ENCODE data around the gene GORASP1.

DNA sequence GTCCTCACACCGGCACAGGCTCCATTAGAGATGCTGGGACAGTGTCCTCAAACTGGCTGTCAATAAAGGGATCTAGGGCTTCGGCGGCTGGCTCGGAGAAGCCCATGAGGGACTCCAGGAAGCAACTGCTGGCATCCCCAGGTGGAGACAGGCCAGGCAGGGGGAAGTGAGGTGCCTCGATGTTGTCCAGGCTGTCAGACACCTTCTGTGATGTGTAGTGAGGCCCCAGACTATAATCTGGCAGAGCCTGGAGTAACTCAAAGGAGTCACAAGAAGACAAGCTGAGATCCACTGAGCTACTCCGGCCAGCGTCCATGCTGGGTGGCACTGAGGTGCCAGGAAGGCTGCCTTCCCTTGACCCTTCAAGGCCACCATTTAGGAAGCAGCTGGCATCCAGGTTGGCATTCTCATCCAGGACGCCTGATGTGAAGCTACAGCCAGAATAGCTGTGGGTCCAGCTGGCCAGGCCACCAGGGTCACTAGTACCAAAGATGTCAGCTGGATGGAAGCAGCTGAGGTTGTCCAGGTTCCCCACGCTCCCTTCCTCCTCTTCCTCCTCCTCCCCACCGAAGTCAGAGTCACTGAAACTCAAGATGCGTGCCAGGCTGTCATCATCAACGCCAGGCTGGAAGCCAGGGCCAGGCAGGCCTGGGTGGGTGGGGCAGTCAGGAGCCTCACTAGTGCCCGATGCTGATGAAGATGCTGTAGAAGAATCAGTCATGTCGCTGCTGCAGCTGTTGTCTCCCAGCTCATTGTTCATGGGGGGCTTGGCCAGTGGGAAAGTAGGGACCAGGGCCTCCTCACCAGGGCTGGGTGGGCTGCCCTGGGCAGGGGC, 35.8 kb upstream of the GORASP1 start:
- TF ChIP-seq, protein P1, sequence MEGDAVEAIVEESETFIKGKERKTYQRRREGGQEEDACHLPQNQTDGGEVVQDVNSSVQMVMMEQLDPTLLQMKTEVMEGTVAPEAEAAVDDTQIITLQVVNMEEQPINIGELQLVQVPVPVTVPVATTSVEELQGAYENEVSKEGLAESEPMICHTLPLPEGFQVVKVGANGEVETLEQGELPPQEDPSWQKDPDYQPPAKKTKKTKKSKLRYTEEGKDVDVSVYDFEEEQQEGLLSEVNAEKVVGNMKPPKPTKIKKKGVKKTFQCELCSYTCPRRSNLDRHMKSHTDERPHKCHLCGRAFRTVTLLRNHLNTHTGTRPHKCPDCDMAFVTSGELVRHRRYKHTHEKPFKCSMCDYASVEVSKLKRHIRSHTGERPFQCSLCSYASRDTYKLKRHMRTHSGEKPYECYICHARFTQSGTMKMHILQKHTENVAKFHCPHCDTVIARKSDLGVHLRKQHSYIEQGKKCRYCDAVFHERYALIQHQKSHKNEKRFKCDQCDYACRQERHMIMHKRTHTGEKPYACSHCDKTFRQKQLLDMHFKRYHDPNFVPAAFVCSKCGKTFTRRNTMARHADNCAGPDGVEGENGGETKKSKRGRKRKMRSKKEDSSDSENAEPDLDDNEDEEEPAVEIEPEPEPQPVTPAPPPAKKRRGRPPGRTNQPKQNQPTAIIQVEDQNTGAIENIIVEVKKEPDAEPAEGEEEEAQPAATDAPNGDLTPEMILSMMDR (IDR thresholded peaks at IDR 0.05; ENCODE audit: insufficient read depth, low read depth, low read length): no peak
- TF ChIP-seq EZH2 (IDR thresholded peaks at IDR 0.05; ENCODE audit: insufficient read depth, low read length): no peak

All from astrocyte (in vitro differentiated cells and primary cell).